Large intestine (tissue), 3 donors: ENCODE measurements around the gene FDCSP. TPM values are rescaled to one million over a fixed set of nuclear protein-coding genes. Genes with fewer than 3 reads are reported as not detected.
"Not testable (repeated sequence)": the region's sequence is repeated elsewhere in the genome, so short reads cannot be mapped to it uniquely, and the experiment has no call there.

Experiments
- DNase-seq, 2 donors: peaks; one replicate each; pipeline versions ENCODE4 v3.0.0 to v3.0.0-alpha.2; 2013
- H3K27ac ChIP-seq: one replicate; pipeline ENCODE4 v1.5.1; 2013; ENCODE audit warnings: low read length
- H3K27me3 ChIP-seq: 2 replicates; pipeline ENCODE4 v1.6.1; 2013; ENCODE audit warnings: low read length; ENCODE audit not compliant: control insufficient read depth, insufficient read depth
- H3K36me3 ChIP-seq: 2 replicates; pipeline ENCODE4 v1.6.1; 2013; ENCODE audit warnings: low read length; ENCODE audit not compliant: control insufficient read depth, insufficient read depth
- H3K4me1 ChIP-seq: one replicate; pipeline ENCODE4 v1.6.1; 2013; ENCODE audit warnings: low read length; ENCODE audit not compliant: control insufficient read depth, insufficient read depth
- H3K4me3 ChIP-seq: one replicate; pipeline ENCODE4 v1.5.1; 2013; ENCODE audit warnings: low read length
- H3K9me3 ChIP-seq: one replicate; pipeline ENCODE4 v1.6.1; 2013; ENCODE audit warnings: mild to moderate bottlenecking, low read depth, low read length, moderate library complexity; ENCODE audit not compliant: control insufficient read depth
- WGBS: methylation state at CpG from one replicate; pipeline ENCODE4 v1.1.5; 2013; ENCODE audit warnings: low lambda C conversion rate; ENCODE audit not compliant: insufficient coverage; 5-methylcytosine and 5-hydroxymethylcytosine counted together
- polyA plus RNA-seq: library from polyadenylated mRNA; unstranded; fragments of 120-200 nt; gene quantifications from one replicate; pipeline ENCODE4 v1.2.1, GENCODE V29; 2013

The FDCSP gene
- polyA plus RNA-seq, 1 donor, result 0.18 TPM

GRCh38 chr4:70236125-70236524 lies 10.2 kb downstream of the FDCSP start:
- DNase-seq, result peak in 1 of 2 donors; percentile 5
- Histone ChIP-seq H3K36me3 (no peaks in the 10 kb centered on the region), H3K27ac (no peak overlapping the region), H3K4me3 (no peak overlapping the region), H3K9me3 (no peaks in the 10 kb centered on the region), H3K4me1 (no peaks in the 10 kb centered on the region), H3K27me3 (no peaks in the 10 kb centered on the region)
- no CpG with 5 or more reads among the region's 1 CpG for WGBS

- 15% methylated on average over 3 of the region's 3 CpGs for WGBS
These were observed 13.4 kb downstream of the FDCSP start for GRCh38 chr4:70239131-70239883.

GRCh38 chr4:70239884-70240591 lies 14.1 kb downstream of the FDCSP start:
- peak; percentile 7 to 11 for DNase-seq
- no peaks in the 10 kb centered on the region for H3K4me1 ChIP-seq
- H3K36me3 ChIP-seq, result no peaks in the 10 kb centered on the region
- H3K4me3 ChIP-seq, result no peak overlapping the region
- no peaks in the 10 kb centered on the region for H3K9me3 ChIP-seq
- H3K27me3 ChIP-seq, result no peaks in the 10 kb centered on the region
- 67% methylated on average over 2 of the region's 5 CpGs for WGBS
- H3K27ac ChIP-seq, result no peak overlapping the region

More at GRCh38 chr4:70239131-70239883, 13.4 kb downstream of the FDCSP start:
- Histone ChIP-seq H3K27me3 (no peaks in the 10 kb centered on the region), H3K4me1 (no peaks in the 10 kb centered on the region), H3K9me3 (no peaks in the 10 kb centered on the region), H3K36me3 (no peaks in the 10 kb centered on the region), H3K4me3 (no peak overlapping the region), H3K27ac (no peak overlapping the region)
- no peak for DNase-seq

- H3K27me3 ChIP-seq, DNase-seq, H3K27ac ChIP-seq, H3K9me3 ChIP-seq, H3K36me3 ChIP-seq, H3K4me1 ChIP-seq, H3K4me3 ChIP-seq: not testable (repeated sequence)
- WGBS, result 100% methylated on average over 1 of the region's 3 CpGs
These were observed 16.4 kb downstream of the FDCSP start, which contains the start of gene CSN3 for GRCh38 chr4:70242297-70242696. Gene CSN3, plus strand, starts transcription at chr4:70242597. Its CDS starts 2,223 bp downstream, at chr4:70244820.

GRCh38 chr4:70243091-70243490 lies 17.2 kb downstream of the FDCSP start:
- Histone ChIP-seq H3K4me1 (no peaks in the 10 kb centered on the region), H3K36me3 (no peaks in the 10 kb centered on the region), H3K27ac (no peak overlapping the region), H3K4me3 (no peak overlapping the region), H3K27me3 (no peaks in the 10 kb centered on the region), H3K9me3 (no peaks in the 10 kb centered on the region)
- no peak for DNase-seq
- 100% methylated on average over 2 of the region's 4 CpGs for WGBS

- no peak for DNase-seq
- Histone ChIP-seq H3K27ac (no peak overlapping the region), H3K4me3 (no peak overlapping the region), H3K36me3 (no peaks in the 10 kb centered on the region), H3K27me3 (no peaks in the 10 kb centered on the region), H3K9me3 (no peaks in the 10 kb centered on the region), H3K4me1 (no peaks in the 10 kb centered on the region)
- no CpG with 5 or more reads among the region's 3 CpGs for WGBS
These were observed 25.5 kb downstream of the FDCSP start for GRCh38 chr4:70251250-70251944.

GRCh38 chr4:70251945-70252277 lies 26.0 kb downstream of the FDCSP start:
- Histone ChIP-seq H3K9me3 (no peaks in the 10 kb centered on the region), H3K4me1 (no peaks in the 10 kb centered on the region), H3K4me3 (no peak overlapping the region), H3K27me3 (no peaks in the 10 kb centered on the region), H3K36me3 (no peaks in the 10 kb centered on the region), H3K27ac (no peak overlapping the region)
- DNase-seq, result no peak
- no CpG with 5 or more reads among the region's 1 CpG for WGBS

- Histone ChIP-seq H3K4me3 (no peak overlapping the region), H3K9me3 (no peaks in the 10 kb centered on the region), H3K27ac (no peak overlapping the region), H3K4me1 (no peaks in the 10 kb centered on the region), H3K36me3 (no peaks in the 10 kb centered on the region), H3K27me3 (no peaks in the 10 kb centered on the region)
- WGBS, result no CpG with 5 or more reads among the region's 1 CpG
- no peak for DNase-seq
These were observed 43.8 kb downstream of the FDCSP start for GRCh38 chr4:70269674-70270073.

GRCh38 chr4:70277121-70277520 lies 51.2 kb downstream of the FDCSP start:
- 100% methylated on average over 2 of the region's 2 CpGs for WGBS
- Histone ChIP-seq H3K4me1 (no peaks in the 10 kb centered on the region), H3K9me3 (no peaks in the 10 kb centered on the region), H3K36me3 (no peaks in the 10 kb centered on the region), H3K27me3 (no peaks in the 10 kb centered on the region), H3K27ac (no peak overlapping the region), H3K4me3 (no peak overlapping the region)
- no peak for DNase-seq

- Histone ChIP-seq H3K4me3 (no peak overlapping the region), H3K4me1 (no peaks in the 10 kb centered on the region)
These were observed 54.6 kb downstream of the FDCSP start for GRCh38 chr4:70280567-70280966.

More at GRCh38 chr4:70280567-70280966, 54.6 kb downstream of the FDCSP start:
- no peak overlapping the region for H3K27ac ChIP-seq
- H3K36me3 ChIP-seq, result no peaks in the 10 kb centered on the region
- DNase-seq, result no peak
- H3K9me3 ChIP-seq, result no peaks in the 10 kb centered on the region
- H3K27me3 ChIP-seq, result no peaks in the 10 kb centered on the region
- no CpG with 5 or more reads among the region's 1 CpG for WGBS
